Osteoblast (primary cell): ENCODE data around the gene ZBTB11. TPM values are rescaled to one million over a fixed set of nuclear protein-coding genes. Genes with fewer than 3 reads are reported as not detected.
"Not testable (repeated sequence)": the region's sequence is repeated elsewhere in the genome, so short reads cannot be mapped to it uniquely, and the experiment has no call there.

Experiments used
- DNase-seq: peaks from one replicate; pipeline ENCODE4 v3.0.0; 2011; ENCODE audit warnings: low spot score, mixed read lengths; ENCODE audit not compliant: insufficient read length; ENCODE audit errors: missing footprints
- H2AFZ ChIP-seq: 2 replicates; pipeline ENCODE4 v1.6.0; 2011; ENCODE audit warnings: mild to moderate bottlenecking, low read length
- H3K27ac ChIP-seq: 2 replicates; pipeline ENCODE4 v1.5.1; 2011; ENCODE audit warnings: mild to moderate bottlenecking, low read depth, low read length, moderate library complexity
- H3K27me3 ChIP-seq: 2 replicates; pipeline ENCODE4 v1.6.0; 2012; ENCODE audit warnings: mild to moderate bottlenecking, control low read depth, inconsistent platforms, low read length, moderate library complexity; ENCODE audit not compliant: insufficient read depth
- H3K36me3 ChIP-seq: 2 replicates; pipeline ENCODE4 v1.5.1; 2011; ENCODE audit warnings: mild to moderate bottlenecking, low read length, control low read depth, moderate library complexity; ENCODE audit not compliant: insufficient read depth
- H3K4me1 ChIP-seq: 2 replicates; pipeline ENCODE4 v1.5.1; 2011; ENCODE audit warnings: mild to moderate bottlenecking, low read length, control low read depth, moderate library complexity; ENCODE audit not compliant: insufficient read depth
- H3K4me2 ChIP-seq: 2 replicates; pipeline ENCODE4 v1.6.0; 2011; ENCODE audit warnings: mild to moderate bottlenecking, low read length; ENCODE audit not compliant: insufficient read depth
- H3K4me3 ChIP-seq: fragments of 200-600 bp; sonication (generic); 3 replicates; pipeline ENCODE4 v1.5.1; 2012; ENCODE audit warnings: mild to moderate bottlenecking, low read length, inconsistent platforms; ENCODE audit not compliant: insufficient read depth
- H3K79me2 ChIP-seq: 2 replicates; pipeline ENCODE4 v1.6.0; 2012; ENCODE audit warnings: mild to moderate bottlenecking, low read length, control low read depth, inconsistent platforms; ENCODE audit not compliant: insufficient read depth
- H3K9me3 ChIP-seq: 2 replicates; pipeline ENCODE4 v1.5.1; 2011; ENCODE audit warnings: low read depth, low read length, control low read depth
- H4K20me1 ChIP-seq: 2 replicates; pipeline ENCODE4 v1.6.0; 2012; ENCODE audit warnings: mild to moderate bottlenecking, low read length, control low read depth; ENCODE audit not compliant: insufficient read depth
- total RNA-seq: library from RNA; depleted of rRNA; stranded (reverse); fragments of >200 nt; gene quantifications from 2 replicates; pipeline ENCODE4 v1.2.3, GENCODE V29; 2012
- TF ChIP-seq, protein P1 (sequence below): IDR thresholded peaks from 2 replicates; pipeline ENCODE4 v1.5.1; 2011; ENCODE audit warnings: mild to moderate bottlenecking, low read depth, low read length, moderate library complexity; ENCODE audit errors: extremely low read depth

ZBTB11 gene
- total RNA-seq, 1 donor, result 22.8 TPM

DNA sequence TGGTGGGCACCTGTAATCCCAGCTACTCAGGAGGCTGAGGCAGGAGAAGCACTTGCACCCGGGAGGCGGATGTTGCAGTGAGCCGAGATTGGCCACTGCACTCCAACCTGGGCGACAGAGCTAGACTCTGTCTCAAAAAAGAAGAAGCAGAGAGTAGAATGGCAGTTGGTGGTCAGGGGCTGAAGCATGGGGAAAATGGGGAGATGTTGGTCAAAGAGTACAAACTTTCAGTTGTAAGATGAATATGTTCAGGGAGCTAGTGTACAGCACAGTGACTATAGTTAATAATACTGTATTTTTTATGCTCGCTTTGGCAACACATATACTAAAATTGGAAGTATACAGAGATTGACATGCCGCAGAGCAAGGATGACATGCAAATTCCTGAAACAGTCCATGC is 61.4 kb downstream of the ZBTB11 start:
- DNase-seq, result no peak
- H2AFZ ChIP-seq, result no peak overlapping the region
- H3K9me3 ChIP-seq, result no peaks in the 10 kb centered on the region
- H4K20me1 ChIP-seq, result no peaks in the 10 kb centered on the region
- no peaks in the 10 kb centered on the region for H3K27me3 ChIP-seq
- TF ChIP-seq, protein P1, sequence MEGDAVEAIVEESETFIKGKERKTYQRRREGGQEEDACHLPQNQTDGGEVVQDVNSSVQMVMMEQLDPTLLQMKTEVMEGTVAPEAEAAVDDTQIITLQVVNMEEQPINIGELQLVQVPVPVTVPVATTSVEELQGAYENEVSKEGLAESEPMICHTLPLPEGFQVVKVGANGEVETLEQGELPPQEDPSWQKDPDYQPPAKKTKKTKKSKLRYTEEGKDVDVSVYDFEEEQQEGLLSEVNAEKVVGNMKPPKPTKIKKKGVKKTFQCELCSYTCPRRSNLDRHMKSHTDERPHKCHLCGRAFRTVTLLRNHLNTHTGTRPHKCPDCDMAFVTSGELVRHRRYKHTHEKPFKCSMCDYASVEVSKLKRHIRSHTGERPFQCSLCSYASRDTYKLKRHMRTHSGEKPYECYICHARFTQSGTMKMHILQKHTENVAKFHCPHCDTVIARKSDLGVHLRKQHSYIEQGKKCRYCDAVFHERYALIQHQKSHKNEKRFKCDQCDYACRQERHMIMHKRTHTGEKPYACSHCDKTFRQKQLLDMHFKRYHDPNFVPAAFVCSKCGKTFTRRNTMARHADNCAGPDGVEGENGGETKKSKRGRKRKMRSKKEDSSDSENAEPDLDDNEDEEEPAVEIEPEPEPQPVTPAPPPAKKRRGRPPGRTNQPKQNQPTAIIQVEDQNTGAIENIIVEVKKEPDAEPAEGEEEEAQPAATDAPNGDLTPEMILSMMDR, result no peak
- H3K4me3 ChIP-seq, result no peak overlapping the region
- H3K4me2 ChIP-seq, result no peak overlapping the region
- no peaks in the 10 kb centered on the region for H3K4me1 ChIP-seq
- H3K27ac ChIP-seq, result no peak overlapping the region
- H3K36me3 ChIP-seq, result no peaks in the 10 kb centered on the region
- H3K79me2 ChIP-seq, result no peaks in the 10 kb centered on the region

DNA sequence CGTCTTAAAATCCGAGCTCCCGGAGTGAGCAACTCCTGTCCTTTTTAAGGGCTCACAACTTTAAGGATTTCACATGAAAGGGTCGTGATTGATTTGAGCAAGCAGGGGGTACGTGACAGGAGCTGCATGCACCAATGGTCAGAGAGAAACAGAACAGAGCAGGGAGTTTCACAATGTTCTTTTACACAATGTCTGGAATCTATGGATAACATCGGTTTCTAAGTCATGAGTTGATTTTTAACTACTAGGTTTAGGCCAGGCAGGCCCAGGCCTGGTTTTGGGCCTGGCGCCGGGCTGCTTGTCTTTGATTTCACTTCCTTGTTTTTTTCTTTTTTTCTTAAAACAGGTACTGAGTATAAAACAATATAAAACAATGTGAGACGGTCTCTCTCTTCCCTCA is 63.9 kb downstream of the ZBTB11 start:
- not testable (repeated sequence) for H3K27ac ChIP-seq, H3K9me3 ChIP-seq, H3K36me3 ChIP-seq, DNase-seq, H3K4me1 ChIP-seq, H4K20me1 ChIP-seq, H3K4me3 ChIP-seq, H3K4me2 ChIP-seq, H3K27me3 ChIP-seq, H3K79me2 ChIP-seq, H2AFZ ChIP-seq

DNA sequence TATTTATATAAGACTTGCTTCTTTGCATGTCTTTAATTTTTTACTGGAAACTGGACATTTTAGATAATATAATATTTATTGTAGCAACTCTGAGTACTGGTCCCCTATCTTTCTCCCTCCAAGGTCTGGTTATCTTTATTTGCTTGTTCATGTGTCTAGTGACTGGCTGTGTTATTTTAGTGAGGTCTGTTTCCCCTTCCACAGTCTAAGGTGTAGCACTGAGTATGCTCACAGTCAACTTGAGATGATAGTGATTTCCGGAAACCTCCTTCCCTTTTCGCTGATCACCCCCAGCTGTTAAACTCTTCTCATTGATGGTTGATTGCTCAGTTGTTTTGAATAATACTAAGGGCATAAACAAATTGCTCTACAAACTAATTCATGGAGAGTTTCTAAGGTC is 65.9 kb downstream of the ZBTB11 start:
- Histone ChIP-seq H3K9me3 (no peaks in the 10 kb centered on the region), H3K27ac (no peak overlapping the region), H3K79me2 (no peaks in the 10 kb centered on the region), H2AFZ (no peak overlapping the region), H3K4me3 (no peak overlapping the region), H3K4me2 (no peak overlapping the region), H3K4me1 (no peaks in the 10 kb centered on the region), H3K36me3 (no peaks in the 10 kb centered on the region), H4K20me1 (no peaks in the 10 kb centered on the region), H3K27me3 (no peaks in the 10 kb centered on the region)
- TF ChIP-seq, protein P1, result no peak
- DNase-seq, result no peak

DNA sequence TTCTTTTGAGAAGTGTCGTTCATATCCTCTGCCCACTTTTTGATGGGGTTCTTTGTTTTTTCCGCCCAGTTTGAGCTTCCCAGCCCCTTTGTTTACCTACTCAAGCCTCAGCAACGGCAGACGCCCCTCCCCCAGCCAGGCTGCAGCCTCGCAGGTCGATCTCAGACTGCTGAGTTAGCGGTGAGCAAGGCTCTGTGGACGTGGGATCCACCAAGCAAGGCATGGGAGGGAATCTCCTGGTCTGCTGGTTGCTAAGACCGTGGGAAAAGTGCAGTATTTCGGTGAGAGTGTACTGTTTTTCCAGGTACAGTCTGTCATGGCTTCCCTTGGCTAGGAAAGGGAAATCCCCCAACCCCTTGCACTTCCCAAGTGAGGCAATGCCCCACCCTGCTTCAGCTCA is 71.5 kb downstream of the ZBTB11 start:
- H4K20me1 ChIP-seq, H3K27me3 ChIP-seq, H3K4me2 ChIP-seq, H3K9me3 ChIP-seq, H3K27ac ChIP-seq, DNase-seq, H3K4me3 ChIP-seq, H3K4me1 ChIP-seq, H3K79me2 ChIP-seq, H3K36me3 ChIP-seq, H2AFZ ChIP-seq: not testable (repeated sequence)

DNA sequence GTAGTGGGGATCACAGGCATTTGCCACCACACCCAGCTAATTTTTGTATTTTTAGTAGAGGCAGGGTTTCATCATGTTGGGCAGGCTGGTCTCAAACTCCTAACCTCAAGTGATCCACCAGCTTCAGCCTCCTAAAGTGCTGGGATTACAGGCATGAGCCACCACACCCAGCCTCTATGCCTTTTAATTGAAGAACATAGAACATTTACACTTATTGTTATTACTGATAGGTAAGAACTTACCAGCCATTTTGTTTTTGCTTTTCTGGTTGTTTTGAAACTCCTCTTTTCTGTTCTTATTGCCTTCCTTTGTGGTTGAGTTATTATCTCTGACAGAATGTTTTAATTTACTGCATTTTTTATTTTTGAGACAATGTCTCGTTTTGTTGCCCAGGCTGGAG is 73.7 kb downstream of the ZBTB11 start:
- Histone ChIP-seq H3K9me3 (no peaks in the 10 kb centered on the region), H3K4me1 (no peaks in the 10 kb centered on the region), H3K36me3 (peaks cover 5% of the 10 kb centered on the region), H3K4me2 (no peak overlapping the region), H3K4me3 (no peak overlapping the region), H4K20me1 (no peaks in the 10 kb centered on the region), H3K79me2 (no peaks in the 10 kb centered on the region), H3K27ac (no peak overlapping the region), H3K27me3 (no peaks in the 10 kb centered on the region), H2AFZ (no peak overlapping the region)
- peak; percentile 5 for DNase-seq
- TF ChIP-seq, protein P1, result no peak
